ENCODE data around the gene CBS.
"Not testable (repeated sequence)": the region's sequence is repeated elsewhere in the genome, so short reads cannot be mapped to it uniquely, and the experiment has no call there.

The CBS gene

GRCh38 chr21:43075170-43076022 is at the start of gene CBS:
Gene CBS, minus strand, starts transcription at chr21:43075835. Its CDS starts 3,642 bp downstream, at chr21:43072193.
- not testable (repeated sequence) for H3K27ac ChIP-seq (ENCODE audit: low read depth, low read length); H3K27me3 ChIP-seq (ENCODE audit: insufficient read depth, low read length); H3K36me3 ChIP-seq (ENCODE audit: insufficient read depth, low read length); H3K4me3 ChIP-seq (ENCODE audit: low read depth, low read length); H2AFZ ChIP-seq (ENCODE audit: low read length, unreplicated experiment); H3K4me1 ChIP-seq (ENCODE audit: control insufficient read depth, insufficient read depth, low read length, unreplicated experiment); H3K79me2 ChIP-seq (ENCODE audit: control insufficient read depth, insufficient read depth, low read length, unreplicated experiment)

GRCh38 chr21:43115956-43116355 is 40.3 kb upstream of the CBS start:
- H3K79me2 ChIP-seq (ENCODE audit: control insufficient read depth, insufficient read depth, low read length, unreplicated experiment); H3K4me1 ChIP-seq (ENCODE audit: control insufficient read depth, insufficient read depth, low read length, unreplicated experiment); H3K27me3 ChIP-seq (ENCODE audit: insufficient read depth, low read length); H2AFZ ChIP-seq (ENCODE audit: low read length, unreplicated experiment); H3K27ac ChIP-seq (ENCODE audit: low read depth, low read length); H3K4me3 ChIP-seq (ENCODE audit: low read depth, low read length); H3K36me3 ChIP-seq (ENCODE audit: insufficient read depth, low read length): not testable (repeated sequence)

GRCh38 chr21:43114483-43114882 is 38.8 kb upstream of the CBS start:
- not testable (repeated sequence) for H3K4me1 ChIP-seq (ENCODE audit: control insufficient read depth, insufficient read depth, low read length, unreplicated experiment); H2AFZ ChIP-seq (ENCODE audit: low read length, unreplicated experiment); H3K79me2 ChIP-seq (ENCODE audit: control insufficient read depth, insufficient read depth, low read length, unreplicated experiment)

GRCh38 chr21:43109006-43109405 is 33.4 kb upstream of the CBS start:
- not testable (repeated sequence) for H3K79me2 ChIP-seq (ENCODE audit: control insufficient read depth, insufficient read depth, low read length, unreplicated experiment); H3K4me1 ChIP-seq (ENCODE audit: control insufficient read depth, insufficient read depth, low read length, unreplicated experiment); H3K4me3 ChIP-seq (ENCODE audit: low read depth, low read length); H3K27me3 ChIP-seq (ENCODE audit: insufficient read depth, low read length); H3K36me3 ChIP-seq (ENCODE audit: insufficient read depth, low read length); H2AFZ ChIP-seq (ENCODE audit: low read length, unreplicated experiment); H3K27ac ChIP-seq (ENCODE audit: low read depth, low read length)

More at GRCh38 chr21:43114483-43114882, 38.8 kb upstream of the CBS start:
- H3K27ac ChIP-seq (ENCODE audit: low read depth, low read length); H3K36me3 ChIP-seq (ENCODE audit: insufficient read depth, low read length); H3K4me3 ChIP-seq (ENCODE audit: low read depth, low read length); H3K27me3 ChIP-seq (ENCODE audit: insufficient read depth, low read length): not testable (repeated sequence)

- not testable (repeated sequence) for H3K27ac ChIP-seq (ENCODE audit: low read depth, low read length); H3K4me3 ChIP-seq (ENCODE audit: low read depth, low read length); H3K4me1 ChIP-seq (ENCODE audit: control insufficient read depth, insufficient read depth, low read length, unreplicated experiment); H3K36me3 ChIP-seq (ENCODE audit: insufficient read depth, low read length); H2AFZ ChIP-seq (ENCODE audit: low read length, unreplicated experiment); H3K79me2 ChIP-seq (ENCODE audit: control insufficient read depth, insufficient read depth, low read length, unreplicated experiment); H3K27me3 ChIP-seq (ENCODE audit: insufficient read depth, low read length)
Measured at GRCh38 chr21:43108177-43108576, 32.5 kb upstream of the CBS start.

- not testable (repeated sequence) for H3K79me2 ChIP-seq (ENCODE audit: control insufficient read depth, insufficient read depth, low read length, unreplicated experiment); H3K27me3 ChIP-seq (ENCODE audit: insufficient read depth, low read length); H2AFZ ChIP-seq (ENCODE audit: low read length, unreplicated experiment); H3K36me3 ChIP-seq (ENCODE audit: insufficient read depth, low read length); H3K4me1 ChIP-seq (ENCODE audit: control insufficient read depth, insufficient read depth, low read length, unreplicated experiment); H3K4me3 ChIP-seq (ENCODE audit: low read depth, low read length); H3K27ac ChIP-seq (ENCODE audit: low read depth, low read length)
Measured at GRCh38 chr21:43107794-43108137, 32.1 kb upstream of the CBS start.

GRCh38 chr21:43106965-43107793 is 31.5 kb upstream of the CBS start, which contains the start of gene U2AF1:
Gene U2AF1, minus strand, starts transcription at chr21:43107570. Its CDS starts 76 bp downstream, at chr21:43107494.
- H3K27ac ChIP-seq (ENCODE audit: low read depth, low read length); H3K36me3 ChIP-seq (ENCODE audit: insufficient read depth, low read length); H3K79me2 ChIP-seq (ENCODE audit: control insufficient read depth, insufficient read depth, low read length, unreplicated experiment); H3K27me3 ChIP-seq (ENCODE audit: insufficient read depth, low read length); H3K4me3 ChIP-seq (ENCODE audit: low read depth, low read length); H3K4me1 ChIP-seq (ENCODE audit: control insufficient read depth, insufficient read depth, low read length, unreplicated experiment); H2AFZ ChIP-seq (ENCODE audit: low read length, unreplicated experiment): not testable (repeated sequence)

GRCh38 chr21:43104642-43105041 is 29.0 kb upstream of the CBS start:
- H3K27ac ChIP-seq (ENCODE audit: low read depth, low read length); H3K79me2 ChIP-seq (ENCODE audit: control insufficient read depth, insufficient read depth, low read length, unreplicated experiment); H3K4me1 ChIP-seq (ENCODE audit: control insufficient read depth, insufficient read depth, low read length, unreplicated experiment); H3K4me3 ChIP-seq (ENCODE audit: low read depth, low read length); H3K27me3 ChIP-seq (ENCODE audit: insufficient read depth, low read length); H3K36me3 ChIP-seq (ENCODE audit: insufficient read depth, low read length); H2AFZ ChIP-seq (ENCODE audit: low read length, unreplicated experiment): not testable (repeated sequence)

- H3K27ac ChIP-seq (ENCODE audit: low read depth, low read length); H3K4me3 ChIP-seq (ENCODE audit: low read depth, low read length); H3K79me2 ChIP-seq (ENCODE audit: control insufficient read depth, insufficient read depth, low read length, unreplicated experiment); H3K4me1 ChIP-seq (ENCODE audit: control insufficient read depth, insufficient read depth, low read length, unreplicated experiment); H3K36me3 ChIP-seq (ENCODE audit: insufficient read depth, low read length); H3K27me3 ChIP-seq (ENCODE audit: insufficient read depth, low read length); H2AFZ ChIP-seq (ENCODE audit: low read length, unreplicated experiment): not testable (repeated sequence)
Measured at GRCh38 chr21:43102281-43102680, 26.6 kb upstream of the CBS start.

GRCh38 chr21:43101676-43102075 is 26.0 kb upstream of the CBS start:
- H2AFZ ChIP-seq (ENCODE audit: low read length, unreplicated experiment); H3K27ac ChIP-seq (ENCODE audit: low read depth, low read length); H3K4me1 ChIP-seq (ENCODE audit: control insufficient read depth, insufficient read depth, low read length, unreplicated experiment); H3K4me3 ChIP-seq (ENCODE audit: low read depth, low read length); H3K27me3 ChIP-seq (ENCODE audit: insufficient read depth, low read length); H3K36me3 ChIP-seq (ENCODE audit: insufficient read depth, low read length); H3K79me2 ChIP-seq (ENCODE audit: control insufficient read depth, insufficient read depth, low read length, unreplicated experiment): not testable (repeated sequence)

- not testable (repeated sequence) for H3K36me3 ChIP-seq (ENCODE audit: insufficient read depth, low read length); H3K4me3 ChIP-seq (ENCODE audit: low read depth, low read length); H3K27me3 ChIP-seq (ENCODE audit: insufficient read depth, low read length); H3K4me1 ChIP-seq (ENCODE audit: control insufficient read depth, insufficient read depth, low read length, unreplicated experiment); H2AFZ ChIP-seq (ENCODE audit: low read length, unreplicated experiment); H3K79me2 ChIP-seq (ENCODE audit: control insufficient read depth, insufficient read depth, low read length, unreplicated experiment); H3K27ac ChIP-seq (ENCODE audit: low read depth, low read length)
Measured at GRCh38 chr21:43101000-43101399, 25.4 kb upstream of the CBS start.

All from ACC112 (cell line).